Omental fat pad (tissue), 4 donors: ENCODE measurements around the gene SYNJ2BP. TPM values are rescaled to one million over a fixed set of nuclear protein-coding genes. Genes with fewer than 3 reads are reported as not detected.

Source experiments
- ATAC-seq: fragments of 150-250 bp; one replicate; pipeline ENCODE4 v1.9.1; 2016; ENCODE audit warnings: mild to moderate bottlenecking, moderate library complexity; ENCODE audit not compliant: low FRiP score
- DNase-seq: peaks from one replicate; pipeline ENCODE4 v3.0.0-alpha.2; 2019; ENCODE audit warnings: low spot score
- CTCF ChIP-seq, 3 donors: fragments of 450-650 bp; IDR thresholded peaks; one replicate each; pipeline ENCODE4 v1.5.1; 2016 to 2017; ENCODE audit warnings: antibody characterized with exemption in 3 of 3, mild to moderate bottlenecking in 3 of 3, moderate library complexity in 2 of 3
- total RNA-seq, 4 donors: library from RNA; depleted of rRNA; stranded (reverse); fragments of >200 nt; gene quantifications; one replicate each; pipeline ENCODE4 v1.1.0, GENCODE V29; 2016

Gene SYNJ2BP
- total RNA-seq, 4 donors from 2014 or later = 14.4 to 28.5 (median 17.6) TPM

- no peak for DNase-seq
- ATAC-seq = no peak
- TF ChIP-seq CTCF (IDR thresholded peaks at IDR 0.05) = no peak
Measured at GRCh38 chr14:70382536-70382935, 34.4 kb downstream of the SYNJ2BP start.

GRCh38 chr14:70380824-70381223 lies 36.1 kb downstream of the SYNJ2BP start:
- no peak for TF ChIP-seq CTCF (IDR thresholded peaks at IDR 0.05)
- no peak for ATAC-seq
- no peak for DNase-seq

- DNase-seq (no peak), ATAC-seq (no peak)
- no peak for TF ChIP-seq CTCF (IDR thresholded peaks at IDR 0.05)
Measured at GRCh38 chr14:70378696-70379095, 38.2 kb downstream of the SYNJ2BP start.

Other genes starting within 250 kb of the SYNJ2BP start
- under 1 TPM in 3 of 4 donors, not detected in 1; 0.09 to 0.79 (median 0.24) TPM for gene SLC8A3, start 228.1 kb downstream of the SYNJ2BP start, total RNA-seq
- 10 to 100 TPM; 17.8 to 23.3 (median 20.8) TPM for gene COX16, start 57.4 kb downstream of the SYNJ2BP start, total RNA-seq
- not detected for gene ADAM21, start 35.1 kb upstream of the SYNJ2BP start, total RNA-seq
- gene ADAM20, start 117.9 kb upstream of the SYNJ2BP start, total RNA-seq = 1 to 10 TPM; 1.4 to 4.1 (median 2.5) TPM
- 10 to 100 TPM; 22.9 to 38.1 (median 30.3) TPM for gene MED6, start 183.6 kb upstream of the SYNJ2BP start, total RNA-seq
- gene TTC9, start 224.8 kb upstream of the SYNJ2BP start, total RNA-seq = 1 to 10 TPM; 1.1 to 1.5 (median 1.2) TPM